ENCODE measurements around the gene NUDT14. TPM values are rescaled to one million over a fixed set of nuclear protein-coding genes. Genes with fewer than 3 reads are reported as not detected.

Gene NUDT14
- total RNA-seq, 1 experiment from 2014 or later, result 4.0 TPM

- no peak for DNase-seq (ENCODE audit: low read depth)
Measured at GRCh38 chr14:105146976-105147635, 34.0 kb downstream of the NUDT14 start.

GRCh38 chr14:105146181-105146975, 34.7 kb downstream of the NUDT14 start:
- no peak for DNase-seq (ENCODE audit: low read depth)

GRCh38 chr14:105145381-105146180, 35.5 kb downstream of the NUDT14 start:
- DNase-seq (ENCODE audit: low read depth), result no peak

GRCh38 chr14:105144666-105145380, 36.3 kb downstream of the NUDT14 start:
- no peak for DNase-seq (ENCODE audit: low read depth)

GRCh38 chr14:105144026-105144665, 37.0 kb downstream of the NUDT14 start:
- no peak for DNase-seq (ENCODE audit: low read depth)

- DNase-seq (ENCODE audit: low read depth), result no peak
Measured at GRCh38 chr14:105143451-105144025, 37.6 kb downstream of the NUDT14 start.

- no peak for DNase-seq (ENCODE audit: low read depth)
Measured at GRCh38 chr14:105142651-105143450, 38.3 kb downstream of the NUDT14 start.

- DNase-seq (ENCODE audit: low read depth), result no peak
Measured at GRCh38 chr14:105141486-105142281, 39.4 kb downstream of the NUDT14 start.

- no peak for DNase-seq (ENCODE audit: low read depth)
Measured at GRCh38 chr14:105141026-105141425, 40.1 kb downstream of the NUDT14 start.

GRCh38 chr14:105140581-105140980, 40.5 kb downstream of the NUDT14 start:
- DNase-seq (ENCODE audit: low read depth), result no peak

GRCh38 chr14:105139831-105140239, 41.3 kb downstream of the NUDT14 start:
- DNase-seq (ENCODE audit: low read depth), result no peak

GRCh38 chr14:105139212-105139825, 41.8 kb downstream of the NUDT14 start:
- DNase-seq (ENCODE audit: low read depth), result no peak

- DNase-seq (ENCODE audit: low read depth), result no peak
Measured at GRCh38 chr14:105138551-105139111, 42.5 kb downstream of the NUDT14 start.

GRCh38 chr14:105138021-105138541, 43.0 kb downstream of the NUDT14 start:
- no peak for DNase-seq (ENCODE audit: low read depth)

- no peak for DNase-seq (ENCODE audit: low read depth)
Measured at GRCh38 chr14:105137481-105138020, 43.6 kb downstream of the NUDT14 start.

- no peak for DNase-seq (ENCODE audit: low read depth)
Measured at GRCh38 chr14:105136401-105137322, 44.5 kb downstream of the NUDT14 start.
